GM13976 (cell line): ENCODE data around the gene SYNE2.
"Not testable (repeated sequence)": the region's sequence is repeated elsewhere in the genome, so short reads cannot be mapped to it uniquely, and the experiment has no call there.

Experiments
- DNase-seq: peaks from one replicate; pipeline ENCODE4 v3.0.0; 2012; ENCODE audit warnings: low spot score
- in situ Hi-C: fragments of 300-500 bp; cut with MboI; formaldehyde crosslinking; loops from one replicate; pipeline ENCODE4 v1.12.0; 2022; ENCODE audit warnings: low sequenced_read_pairs, mixed read lengths, inconsistent platforms; ENCODE audit not compliant: unreplicated experiment
- TF ChIP-seq, protein P1 (sequence below): IDR thresholded peaks from 2 replicates; pipeline ENCODE4 v1.5.1; 2012; ENCODE audit warnings: borderline replicate concordance, mild to moderate bottlenecking; ENCODE audit not compliant: insufficient read depth; ENCODE audit errors: extremely low read depth, missing control alignments, control extremely low read depth

SYNE2 gene

DNA sequence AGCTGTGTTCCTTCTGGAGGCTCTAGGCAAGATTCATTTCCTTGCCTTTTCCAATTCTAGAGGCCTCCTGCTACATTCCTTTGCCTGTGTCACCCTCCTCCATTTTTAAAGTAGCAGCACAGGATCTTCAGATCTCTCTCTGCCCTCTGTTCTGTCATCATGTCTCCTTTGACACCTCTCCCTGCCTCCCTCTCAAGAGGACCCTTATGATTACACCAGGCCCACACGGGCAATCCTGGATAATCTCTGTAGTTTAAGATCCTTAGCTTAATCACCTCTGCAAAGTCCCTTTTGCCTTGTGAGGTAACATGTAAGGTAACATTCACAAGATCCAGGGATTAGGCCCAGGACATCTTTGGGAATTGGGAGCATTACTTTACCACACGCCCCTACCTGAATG lies 155.2 kb downstream of the SYNE2 start:
- DNase-seq = no peak
- TF ChIP-seq, protein P1, sequence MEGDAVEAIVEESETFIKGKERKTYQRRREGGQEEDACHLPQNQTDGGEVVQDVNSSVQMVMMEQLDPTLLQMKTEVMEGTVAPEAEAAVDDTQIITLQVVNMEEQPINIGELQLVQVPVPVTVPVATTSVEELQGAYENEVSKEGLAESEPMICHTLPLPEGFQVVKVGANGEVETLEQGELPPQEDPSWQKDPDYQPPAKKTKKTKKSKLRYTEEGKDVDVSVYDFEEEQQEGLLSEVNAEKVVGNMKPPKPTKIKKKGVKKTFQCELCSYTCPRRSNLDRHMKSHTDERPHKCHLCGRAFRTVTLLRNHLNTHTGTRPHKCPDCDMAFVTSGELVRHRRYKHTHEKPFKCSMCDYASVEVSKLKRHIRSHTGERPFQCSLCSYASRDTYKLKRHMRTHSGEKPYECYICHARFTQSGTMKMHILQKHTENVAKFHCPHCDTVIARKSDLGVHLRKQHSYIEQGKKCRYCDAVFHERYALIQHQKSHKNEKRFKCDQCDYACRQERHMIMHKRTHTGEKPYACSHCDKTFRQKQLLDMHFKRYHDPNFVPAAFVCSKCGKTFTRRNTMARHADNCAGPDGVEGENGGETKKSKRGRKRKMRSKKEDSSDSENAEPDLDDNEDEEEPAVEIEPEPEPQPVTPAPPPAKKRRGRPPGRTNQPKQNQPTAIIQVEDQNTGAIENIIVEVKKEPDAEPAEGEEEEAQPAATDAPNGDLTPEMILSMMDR = no peak
- in situ Hi-C loops = no loop called here

DNA sequence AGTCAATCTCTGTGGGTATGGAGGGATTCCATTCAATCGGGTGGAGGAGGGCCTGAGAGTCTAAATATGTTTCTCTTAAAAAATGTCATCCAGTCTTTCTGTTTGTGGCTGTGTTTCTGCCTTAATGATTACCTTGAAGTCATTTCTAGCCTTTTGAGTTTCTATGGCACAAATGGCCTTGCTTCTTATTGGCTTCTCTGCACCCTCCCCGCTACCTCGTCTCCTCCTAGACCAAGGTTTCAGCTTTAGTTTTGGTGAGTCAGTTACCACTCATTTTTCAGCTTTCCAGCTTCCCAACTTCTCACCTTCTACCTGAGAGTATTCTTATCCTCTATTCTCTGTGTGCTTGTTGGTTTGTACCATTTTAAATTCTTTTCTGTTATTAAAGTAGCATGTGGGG lies 159.2 kb downstream of the SYNE2 start:
- TF ChIP-seq, protein P1 = no peak
- DNase-seq = no peak
- in situ Hi-C loops = no loop called here

DNA sequence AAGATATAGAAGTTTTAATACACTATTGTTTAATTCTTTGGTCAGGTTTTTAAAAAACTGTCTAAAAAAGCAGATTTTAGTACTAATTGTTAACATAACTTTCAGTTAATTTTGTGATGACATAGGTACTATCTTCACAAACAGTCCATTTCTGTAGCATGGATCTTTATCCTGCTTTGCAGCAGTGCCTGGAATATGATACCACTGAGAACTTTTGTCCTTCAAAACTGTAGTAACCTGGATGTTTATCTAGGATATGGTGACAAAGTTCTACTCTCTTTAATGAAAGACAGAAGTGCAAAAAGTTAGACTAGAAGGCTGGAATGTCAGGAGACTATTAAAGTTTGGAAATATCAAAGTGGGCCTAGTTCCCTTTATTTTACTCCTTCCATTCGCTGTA lies 159.9 kb downstream of the SYNE2 start:
- in situ Hi-C loops = no loop called here
- TF ChIP-seq, protein P1 = no peak
- DNase-seq = no peak

DNA sequence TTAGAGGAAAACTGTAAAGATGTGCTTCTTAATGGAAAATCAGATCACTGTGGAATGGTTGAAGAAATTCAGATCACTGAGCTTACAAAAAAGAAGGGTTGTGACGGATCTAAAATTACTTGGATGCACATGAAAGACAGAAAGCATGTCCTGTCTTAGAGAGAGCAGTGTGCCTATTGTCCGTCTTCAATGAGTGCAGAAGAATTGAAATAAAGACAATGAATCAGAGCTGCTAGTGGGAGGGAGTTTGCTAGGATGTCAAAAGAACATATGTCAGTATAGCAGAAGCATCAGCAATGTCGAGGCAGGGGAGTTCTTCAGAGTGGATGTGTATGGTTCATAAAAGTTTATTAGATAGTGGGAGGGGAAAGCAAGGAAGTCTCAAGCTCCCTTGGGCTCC lies 172.7 kb downstream of the SYNE2 start:
- no peak for DNase-seq
- TF ChIP-seq, protein P1 = no peak
- in situ Hi-C loops = no loop called here

DNA sequence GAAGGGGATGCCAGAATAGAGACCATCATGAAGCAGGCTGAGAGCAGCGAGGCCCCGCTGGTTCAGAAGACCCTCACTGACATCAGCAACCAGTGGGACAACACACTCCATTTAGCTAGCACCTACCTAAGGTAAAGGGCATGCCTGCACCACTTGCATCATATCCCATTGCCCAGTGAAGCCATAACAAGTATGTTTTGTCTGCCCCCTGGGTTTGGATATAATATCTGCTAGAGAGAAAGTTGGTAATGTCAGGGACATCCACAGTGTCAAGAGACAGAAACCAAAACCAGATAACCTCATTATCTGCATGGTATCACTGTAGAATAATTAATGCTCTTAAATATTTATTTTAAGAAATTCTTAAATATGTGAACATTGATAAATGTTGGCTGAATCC lies 173.8 kb downstream of the SYNE2 start:
- in situ Hi-C loops = no loop called here
- DNase-seq = no peak
- TF ChIP-seq, protein P1 = no peak

DNA sequence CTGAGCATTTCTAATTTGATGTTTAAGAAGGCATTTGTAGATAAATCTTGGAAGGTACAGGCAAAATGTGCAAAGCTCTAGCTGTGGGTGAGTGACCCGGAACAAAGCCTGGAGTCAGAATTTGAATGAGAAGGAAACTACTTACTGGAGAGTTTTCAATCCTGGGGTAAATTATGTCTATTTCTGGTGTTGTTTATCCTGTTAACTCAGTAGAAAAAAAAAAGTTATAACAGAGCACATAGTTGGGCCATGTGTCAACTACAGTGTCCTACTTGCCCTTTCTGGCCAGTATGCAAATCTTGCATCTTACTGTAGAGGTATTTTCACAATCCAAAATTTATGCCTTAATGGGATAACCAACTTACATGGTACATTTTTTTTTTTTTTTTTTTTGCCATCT lies 182.3 kb downstream of the SYNE2 start:
- no peak for DNase-seq
- TF ChIP-seq, protein P1 = no peak
- in situ Hi-C loops = no loop called here

GRCh38 chr14:64037869-64038745 lies 185.3 kb downstream of the SYNE2 start:
- in situ Hi-C loops = not testable (repeated sequence)

More at GRCh38 chr14:64037869-64038745, 185.3 kb downstream of the SYNE2 start:
- DNase-seq = not testable (repeated sequence)
